HG03354 (cell line): ENCODE measurements around the gene AKR1D1.
A peak's percentile ranks its signal among the peaks of the same experiment; 100 is the strongest.
"Not testable (repeated sequence)": the region's sequence is repeated elsewhere in the genome, so short reads cannot be mapped to it uniquely, and the experiment has no call there.

Experiments used
- ATAC-seq: cut with Tn5 transposase; IDR thresholded peaks from one replicate; pipeline ENCODE4 v1.9.1; 2021; ENCODE audit warnings: mild to moderate bottlenecking; ENCODE audit not compliant: unreplicated experiment, poor library complexity, severe bottlenecking

AKR1D1 gene

DNA sequence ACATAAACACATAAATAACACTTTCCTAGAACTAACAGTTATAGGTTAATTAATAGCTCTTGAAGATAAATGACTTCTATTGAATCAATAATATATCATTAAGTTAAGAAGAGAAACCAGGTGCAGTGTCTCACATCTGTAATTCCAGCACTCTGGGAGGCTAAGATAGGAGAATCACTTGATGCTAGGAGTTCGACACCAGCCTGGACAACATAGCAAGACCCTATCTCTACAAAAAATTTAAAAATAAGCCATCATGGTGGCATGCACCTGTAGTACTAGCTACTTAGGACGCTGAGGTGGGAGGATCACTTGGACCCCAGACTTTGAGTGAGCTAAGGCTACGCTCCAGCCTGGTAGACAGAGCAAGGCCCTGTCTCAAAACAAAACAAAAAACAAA, 38.8 kb downstream of the AKR1D1 start:
- ATAC-seq = no peak

DNA sequence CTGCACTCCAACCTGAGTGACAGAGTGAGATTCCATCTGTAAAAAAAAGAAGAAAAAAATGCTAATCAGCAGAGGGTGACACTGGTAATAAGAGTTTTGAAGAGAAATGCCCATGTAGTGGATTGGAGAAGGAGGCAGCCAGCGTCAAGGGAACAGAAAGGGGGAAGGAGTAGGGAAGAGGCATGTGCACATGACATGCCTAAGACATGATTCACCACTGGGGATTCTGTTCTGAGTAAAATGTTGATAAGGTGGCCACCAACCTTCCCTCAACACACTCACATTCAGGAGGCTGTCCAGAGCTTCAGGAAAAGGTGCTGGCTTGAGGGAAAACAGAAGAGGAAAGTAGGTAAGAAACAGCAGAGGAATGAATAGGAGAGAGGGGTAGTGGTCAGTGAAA, 39.9 kb downstream of the AKR1D1 start:
- ATAC-seq = no peak

DNA sequence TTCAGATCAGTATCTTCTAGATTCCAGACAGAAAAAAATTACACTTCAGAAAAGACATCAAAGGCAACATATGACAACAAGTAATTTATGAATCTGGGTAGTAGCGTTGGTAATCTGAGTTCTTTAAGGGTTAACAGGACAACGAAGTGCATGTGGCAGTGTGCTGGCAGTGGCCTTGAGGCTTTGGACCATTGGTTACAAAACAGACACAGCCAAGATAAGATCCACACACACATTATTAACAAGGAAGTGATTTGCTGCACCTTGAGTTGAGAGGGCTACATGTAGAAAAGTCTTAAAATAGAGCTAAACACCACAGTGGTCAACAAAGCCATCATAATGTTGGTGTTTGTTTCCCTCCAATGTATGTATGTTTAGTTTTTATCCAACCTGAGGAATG, 40.6 kb downstream of the AKR1D1 start:
- no peak for ATAC-seq

DNA sequence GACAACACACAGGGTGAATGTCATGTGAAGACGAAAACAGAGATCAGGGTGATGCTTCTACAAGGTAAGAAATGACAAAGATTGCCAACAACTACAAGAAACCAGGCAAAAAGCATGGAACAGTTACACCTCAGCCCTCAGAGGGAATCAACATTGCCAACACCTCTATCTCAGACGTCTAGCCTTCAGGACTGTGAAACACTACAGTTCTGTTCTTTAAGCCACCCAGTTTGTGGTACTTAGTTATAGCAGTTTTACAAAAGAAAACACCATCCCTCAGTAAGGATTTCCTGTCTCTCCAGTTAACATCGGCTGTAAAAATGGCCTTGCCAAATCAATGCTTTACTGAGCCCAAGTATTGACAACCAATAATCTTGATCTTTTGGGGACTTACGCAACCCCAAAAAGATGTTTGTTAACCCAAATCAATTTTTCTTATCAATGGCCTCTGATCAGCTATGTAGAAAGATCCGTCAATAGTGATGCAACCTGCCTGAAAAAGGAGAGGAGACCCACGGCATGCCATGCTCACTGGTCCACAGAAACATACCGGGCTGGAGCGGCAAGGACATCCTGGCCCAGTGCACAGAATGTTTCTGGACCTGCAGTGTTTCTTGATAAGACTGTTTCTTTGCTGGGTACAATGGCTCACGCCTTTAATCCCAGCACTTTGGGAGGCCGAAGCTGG, 44.0 kb downstream of the AKR1D1 start:
- ATAC-seq = no peak

DNA sequence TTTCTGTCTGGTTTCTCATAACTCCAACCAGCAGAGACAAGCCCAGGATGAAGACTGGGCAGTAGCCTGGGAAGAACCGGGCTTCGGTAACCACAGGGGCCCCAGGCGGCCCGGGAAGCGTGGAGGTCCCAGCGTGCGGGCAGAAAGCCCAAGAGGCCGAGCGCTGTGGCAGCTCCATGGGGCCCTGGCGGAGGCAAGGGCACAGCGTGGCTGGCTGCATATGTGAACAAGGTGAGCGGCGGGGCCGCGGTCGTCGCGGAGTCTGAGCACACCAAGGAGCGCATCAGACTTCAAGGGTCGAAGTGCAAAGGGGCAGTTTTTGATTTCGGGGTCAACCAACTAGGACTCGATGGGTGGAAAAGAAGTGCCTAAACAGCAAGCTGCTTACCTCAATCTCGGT, 45.9 kb downstream of the AKR1D1 start:
- no peak for ATAC-seq

DNA sequence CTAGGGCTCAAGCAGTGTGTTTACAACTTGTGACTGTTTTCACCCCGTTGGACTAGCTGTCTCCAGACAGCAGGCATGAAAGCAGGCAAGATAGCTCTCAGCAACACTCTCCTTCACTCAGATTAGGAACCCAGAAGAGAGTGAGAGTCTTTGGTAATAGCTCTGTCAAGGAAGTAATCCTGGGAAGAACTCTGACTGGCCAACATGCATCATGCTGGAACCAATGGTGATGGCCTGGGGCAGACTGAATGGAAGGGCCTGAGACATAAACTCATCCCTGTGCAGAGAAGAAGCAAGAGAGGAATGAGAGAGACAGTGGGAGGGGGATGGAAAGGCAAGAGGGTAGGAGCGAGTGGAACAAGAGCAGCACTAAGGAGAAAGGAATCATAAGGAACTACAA, 48.9 kb downstream of the AKR1D1 start:
- ATAC-seq = peak; percentile 8

DNA sequence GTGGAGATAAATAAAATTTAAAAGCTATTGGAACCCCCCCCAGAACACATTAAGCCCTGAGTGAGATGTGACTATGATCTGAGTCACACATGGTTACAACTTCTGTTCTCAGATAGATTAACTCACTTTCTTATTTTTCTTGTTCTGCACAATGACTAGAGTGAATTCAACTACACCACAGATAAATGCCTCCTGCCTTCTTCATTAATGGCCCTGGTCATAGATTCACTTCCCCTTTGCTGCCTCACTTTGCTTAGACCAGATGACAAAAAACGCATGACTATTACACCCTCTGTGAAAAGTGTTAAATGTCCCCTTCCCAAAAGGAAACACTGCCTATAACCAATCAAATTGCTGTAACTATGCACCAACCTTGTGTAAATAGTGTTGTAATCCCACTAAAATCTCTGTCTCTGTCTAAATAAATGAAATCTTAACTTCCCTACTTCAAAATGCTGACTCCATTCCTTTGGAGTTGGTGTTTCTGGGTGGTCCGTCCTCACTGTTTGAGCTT, 49.4 kb downstream of the AKR1D1 start:
- peak; percentile 93 for ATAC-seq

DNA sequence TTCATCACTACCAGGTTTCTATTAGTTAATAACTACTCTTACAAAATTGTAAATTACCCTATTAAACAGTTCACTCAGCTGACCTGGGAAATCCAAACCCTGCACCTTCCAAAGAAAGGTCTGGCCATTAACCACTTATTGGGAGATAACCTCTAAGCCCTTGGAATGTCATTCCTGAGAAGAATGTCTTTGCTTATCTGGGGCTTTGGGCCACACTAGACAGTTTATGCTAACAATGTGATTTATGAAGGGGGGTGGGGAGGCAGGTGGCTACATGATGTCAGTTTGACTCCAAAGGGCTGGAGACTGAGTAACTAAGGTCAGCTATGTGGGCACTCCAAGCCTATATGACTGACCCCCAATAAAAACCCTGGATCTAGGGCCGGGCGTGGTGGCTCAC, 50.7 kb downstream of the AKR1D1 start:
- ATAC-seq = no peak

DNA sequence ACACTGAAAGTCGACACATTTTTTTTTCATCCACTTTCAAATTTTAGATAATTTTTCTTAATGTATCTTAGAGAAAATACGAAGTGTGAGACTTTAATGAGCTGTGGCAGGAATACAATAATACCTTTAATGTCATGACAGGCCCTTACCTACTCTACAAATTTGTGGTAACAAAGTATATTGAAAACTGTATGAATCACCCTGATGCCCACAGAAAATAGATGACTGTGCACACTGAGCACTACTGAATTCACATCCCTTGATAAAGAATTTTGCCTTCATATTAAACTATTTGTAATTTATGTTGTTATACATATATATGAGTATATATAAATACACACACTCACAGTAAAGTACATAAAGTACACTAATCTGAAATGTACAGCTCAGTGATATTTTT, 51.7 kb downstream of the AKR1D1 start:
- no peak for ATAC-seq

DNA sequence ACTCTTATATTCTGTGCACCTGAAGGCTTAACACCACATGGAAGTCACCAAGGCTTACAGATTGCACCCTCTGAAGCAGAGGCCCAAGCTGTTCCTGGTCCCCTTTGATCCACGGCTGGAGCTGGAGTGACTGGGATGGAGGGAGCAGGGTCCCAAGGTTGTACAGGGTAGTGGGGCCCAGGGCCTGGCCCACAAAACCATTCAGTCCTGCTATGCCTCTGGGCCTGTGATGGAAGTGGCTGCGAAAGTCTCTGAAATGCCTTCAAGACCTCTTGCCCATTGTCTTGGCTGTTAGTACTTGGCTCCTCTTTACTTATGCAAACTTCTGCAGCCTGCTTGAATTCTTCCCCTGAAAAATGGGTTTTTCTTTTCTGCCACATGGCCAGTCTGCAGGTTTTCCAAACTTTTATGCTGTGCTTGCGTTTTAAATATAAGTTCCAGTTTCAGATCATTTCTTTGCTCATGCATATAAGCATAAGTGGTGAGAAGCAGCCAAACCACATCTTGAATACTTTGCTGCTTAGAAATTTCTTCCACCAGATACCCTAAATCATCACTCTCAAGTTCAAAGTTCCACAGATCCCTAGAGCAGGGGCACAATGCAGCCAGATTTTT, 53.4 kb downstream of the AKR1D1 start:
- ATAC-seq = no peak

DNA sequence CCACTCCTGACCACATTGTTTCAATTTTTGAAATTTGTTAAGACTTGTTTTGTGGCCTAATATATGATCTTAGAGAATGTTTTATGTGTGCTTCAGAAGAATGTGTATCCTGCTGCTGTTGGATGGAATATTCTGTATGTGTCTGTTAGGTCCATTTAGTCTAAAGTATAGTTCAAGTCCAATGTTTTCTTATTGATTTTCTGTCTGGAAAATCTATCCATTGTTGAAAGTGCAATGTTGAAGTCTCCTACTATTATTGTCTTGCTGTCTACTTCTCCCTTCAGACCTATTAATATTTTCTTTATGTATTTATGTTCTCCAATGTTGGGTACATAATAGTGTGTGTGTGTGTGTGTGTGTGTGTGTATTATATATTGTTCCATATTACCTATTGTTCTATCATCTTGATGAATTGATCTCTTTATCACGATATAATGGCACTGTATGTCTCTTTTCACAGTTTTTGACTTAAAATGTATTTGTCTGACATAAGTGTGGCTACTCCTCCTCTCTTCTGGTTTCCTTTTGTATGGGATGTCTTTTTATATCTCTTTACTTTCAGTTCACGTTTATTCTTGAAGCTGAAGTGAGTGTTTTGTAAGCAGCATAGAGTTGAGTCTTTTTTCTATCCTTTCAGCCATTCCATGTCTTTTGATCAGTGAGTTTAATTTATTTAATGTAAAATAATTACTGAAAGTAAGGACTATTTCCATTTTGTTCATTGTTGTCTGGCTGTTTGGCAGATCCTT, 61.3 kb downstream of the AKR1D1 start:
- peak; percentile 81 for ATAC-seq

DNA sequence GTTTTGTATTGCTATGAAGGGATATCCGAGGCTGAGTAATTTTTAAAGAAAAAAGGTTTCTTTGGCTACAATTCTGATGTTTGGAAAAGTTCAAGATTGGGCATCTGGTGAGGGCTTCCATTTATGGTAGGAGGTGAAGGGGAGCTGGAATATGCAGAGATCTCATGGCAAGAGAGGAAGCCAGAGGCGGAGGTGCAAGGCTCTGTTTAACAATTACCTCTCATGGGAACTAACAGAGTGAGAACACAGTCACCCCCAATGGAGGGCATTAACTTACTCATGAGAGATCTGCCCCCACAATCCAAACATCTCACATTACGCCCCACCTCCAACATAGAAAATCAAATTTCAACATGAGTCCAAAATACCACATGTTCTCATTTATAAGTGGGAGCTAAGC, 62.0 kb downstream of the AKR1D1 start:
- ATAC-seq = no peak

DNA sequence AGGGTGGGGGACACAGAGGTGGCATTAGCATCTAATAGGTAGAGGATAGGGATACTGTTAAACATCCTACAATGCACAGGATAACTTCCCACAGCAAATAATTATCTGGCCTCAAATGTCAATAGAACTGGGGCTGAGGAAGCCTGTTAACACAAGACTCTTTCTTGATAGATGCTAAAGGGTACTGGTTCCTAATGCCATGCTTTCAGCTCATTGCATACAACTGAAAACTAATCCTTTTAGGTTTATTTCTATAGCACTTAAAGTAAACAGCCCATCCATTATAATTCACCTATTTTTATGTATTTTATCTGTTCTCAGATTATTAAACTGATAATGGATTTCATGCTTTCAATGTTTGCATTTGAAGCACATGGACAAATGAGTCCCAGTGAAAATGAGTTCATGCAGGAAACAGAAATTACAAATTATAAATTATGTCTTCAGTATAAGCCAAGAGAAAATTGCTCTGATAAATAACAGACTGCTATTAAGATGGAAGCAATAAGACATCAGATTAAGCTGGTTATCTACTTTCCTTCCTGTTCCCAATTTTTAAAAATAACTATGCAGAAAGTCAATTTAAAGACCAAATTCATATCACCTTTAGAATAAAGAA, 66.4 kb downstream of the AKR1D1 start:
- ATAC-seq = no peak

DNA sequence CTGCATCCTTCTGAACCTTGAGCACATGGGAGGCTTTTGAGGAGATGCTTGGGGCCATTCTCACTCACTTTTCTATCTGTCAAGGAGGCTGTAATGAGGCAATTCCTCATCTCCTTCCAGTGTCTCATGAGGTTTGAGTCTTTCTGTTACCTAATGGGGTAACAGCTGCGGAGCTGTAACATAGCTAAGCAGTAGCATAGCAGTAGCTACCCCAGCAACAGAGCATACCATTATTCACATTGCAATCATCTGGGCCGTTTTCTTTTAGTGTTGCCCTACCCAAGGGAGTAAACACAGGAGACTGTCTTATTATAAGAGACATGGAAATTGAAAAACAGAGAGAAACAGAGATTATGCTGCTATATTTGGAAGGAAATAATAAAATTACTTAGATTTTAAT, 68.7 kb downstream of the AKR1D1 start:
- ATAC-seq = no peak

DNA sequence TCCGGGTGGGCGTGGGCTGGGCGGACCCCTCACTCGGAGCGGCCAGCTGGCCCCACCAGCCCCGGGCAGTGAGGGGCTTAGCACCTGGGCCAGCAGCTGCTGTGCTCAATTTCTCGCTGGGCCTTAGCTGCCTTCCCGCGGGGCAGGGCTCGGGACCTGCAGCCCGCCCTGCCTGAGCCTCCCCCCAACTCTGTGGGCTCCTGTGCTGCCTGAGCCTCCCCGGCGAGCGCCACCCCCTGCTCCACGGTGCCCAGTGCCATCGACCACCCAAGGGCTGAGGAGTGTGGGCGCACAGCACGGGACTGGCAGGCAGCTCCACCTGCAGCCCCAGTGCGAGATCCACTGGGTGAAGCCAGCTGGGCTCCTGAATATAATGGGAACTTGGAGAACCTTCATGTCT, 70.0 kb downstream of the AKR1D1 start:
- ATAC-seq = not testable (repeated sequence)

DNA sequence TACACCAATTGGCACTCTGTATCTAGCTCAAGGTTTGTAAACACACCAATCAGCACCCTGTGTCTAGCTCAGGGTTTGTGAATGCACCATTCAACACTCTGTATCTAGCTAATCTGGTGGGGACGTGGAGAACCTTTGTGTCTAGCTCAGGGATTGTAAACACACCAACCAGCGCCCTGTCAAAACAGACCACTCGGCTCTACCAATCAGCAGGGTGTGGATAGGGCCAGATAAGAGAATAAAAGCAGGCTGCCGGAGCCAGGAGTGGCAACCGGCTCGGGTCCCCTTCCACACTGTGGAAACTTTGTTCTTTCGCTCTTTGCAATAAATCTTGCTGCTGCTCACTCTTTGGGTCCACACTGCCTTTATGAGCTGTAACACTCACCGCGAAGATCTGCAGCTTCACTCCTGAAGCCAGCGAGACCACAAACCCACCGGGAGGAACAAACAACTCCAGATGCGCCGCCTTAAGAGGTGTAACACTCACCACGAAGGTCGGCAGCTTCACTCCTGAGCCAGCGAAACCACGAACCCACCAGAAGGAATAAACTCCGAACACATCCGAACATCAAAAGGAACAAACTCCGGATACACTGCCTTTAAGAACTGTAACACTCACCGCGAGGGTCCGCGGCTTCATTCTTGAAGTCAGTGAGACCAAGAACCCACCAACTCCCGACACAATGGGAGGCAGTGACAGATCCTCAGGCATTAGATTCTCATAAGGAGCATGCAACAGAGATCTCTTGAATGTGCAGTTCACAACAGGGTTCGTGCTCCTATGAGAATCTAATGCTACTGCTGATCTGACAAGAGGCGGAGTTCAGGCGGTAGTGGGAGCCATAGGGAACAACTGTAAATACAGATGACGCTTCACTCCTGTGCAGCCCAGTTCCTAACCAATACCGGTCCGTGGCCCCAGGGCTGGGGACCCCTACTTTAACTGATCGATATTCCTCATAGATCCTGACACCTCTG, 70.8 kb downstream of the AKR1D1 start:
- not testable (repeated sequence) for ATAC-seq

DNA sequence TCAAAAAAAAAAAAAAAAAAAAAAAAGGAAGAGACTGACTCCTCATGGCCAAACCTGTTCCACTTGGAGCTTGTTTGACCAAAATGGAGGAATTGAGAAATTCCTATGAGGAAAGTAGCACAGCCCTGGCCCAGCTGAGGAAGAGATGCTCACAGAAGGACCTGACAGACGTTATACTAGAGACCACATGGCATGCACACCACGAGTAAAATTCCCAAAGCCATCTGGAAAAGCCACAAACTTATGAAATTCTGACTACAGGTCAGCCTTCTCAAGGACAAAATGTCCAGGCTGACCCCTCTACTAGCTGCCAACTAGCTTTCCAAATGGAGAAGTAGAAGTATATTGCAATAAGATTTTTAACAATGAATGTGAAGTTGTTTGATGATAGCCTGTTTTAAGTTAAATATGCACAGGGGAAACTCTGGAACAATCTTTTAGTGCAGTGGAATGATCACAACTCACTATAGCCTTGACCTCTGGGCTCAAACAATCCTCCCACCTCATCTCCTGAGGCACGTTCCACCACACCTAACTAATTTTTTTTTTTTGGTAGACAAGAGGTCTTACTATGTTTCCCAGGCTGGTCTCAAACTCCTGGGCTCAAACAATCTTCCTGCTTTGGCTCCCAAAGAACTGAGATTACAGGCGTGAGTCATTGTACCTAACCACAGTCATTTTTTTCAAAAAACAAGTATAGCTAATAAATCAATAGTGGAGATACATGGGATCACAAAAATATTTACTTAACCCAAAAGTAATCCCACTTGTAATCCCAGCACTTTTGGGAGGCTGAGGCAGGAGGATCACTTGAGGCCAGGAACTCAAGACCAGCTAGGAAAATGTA, 75.7 kb downstream of the AKR1D1 start:
- no peak for ATAC-seq

DNA sequence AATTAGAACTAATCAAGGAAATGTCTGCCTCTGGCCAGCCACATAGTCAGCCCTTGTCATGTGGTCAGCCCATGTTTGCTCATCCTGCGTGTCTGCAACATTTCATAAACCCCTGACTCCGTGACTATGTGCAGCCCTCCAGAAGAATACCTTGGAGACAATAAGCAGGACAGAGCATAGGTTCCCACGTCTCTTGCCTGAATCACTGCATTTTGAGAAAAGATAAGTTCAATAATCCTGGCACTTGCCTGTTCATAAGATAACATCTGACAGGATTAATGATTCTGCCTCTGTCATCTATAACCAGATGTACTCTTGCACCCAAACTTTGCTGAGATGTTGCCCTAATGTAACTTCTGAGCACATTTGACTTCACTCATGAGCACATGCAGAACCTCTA, 78.4 kb downstream of the AKR1D1 start:
- no peak for ATAC-seq

DNA sequence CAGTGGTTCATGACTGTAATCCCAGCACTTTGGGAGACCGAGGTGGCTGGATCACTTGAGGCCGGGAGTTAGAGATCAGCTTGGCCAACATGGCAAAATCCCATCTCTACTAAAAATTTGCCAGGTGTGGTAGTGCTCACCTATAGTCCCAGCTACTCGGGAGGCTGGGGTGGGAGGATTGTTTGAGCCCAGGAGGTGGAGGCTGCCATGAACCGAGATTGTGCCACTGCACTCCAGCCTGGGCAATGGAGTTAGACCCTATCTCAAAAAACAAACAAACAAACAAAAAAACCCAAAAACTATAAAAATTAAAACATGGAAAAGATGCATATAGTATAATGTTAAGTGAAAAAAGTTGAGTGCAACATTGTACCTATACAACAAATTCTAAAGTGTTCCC, 81.4 kb downstream of the AKR1D1 start:
- ATAC-seq = no peak
